DOHH2 (cell line): ENCODE results near the gene WARS2.

Experiments used
- CTCF ChIP-seq: fragments of 200-600 bp; sonication (generic); IDR thresholded peaks from one replicate; pipeline ENCODE4 v1.5.1; 2014; ENCODE audit warnings: antibody characterized with exemption, mild to moderate bottlenecking, low read depth, low read length; ENCODE audit not compliant: poor library complexity, severe bottlenecking
- EZH2phosphoT487 ChIP-seq: fragments of 200-600 bp; sonication (generic); IDR thresholded peaks from 2 replicates; pipeline ENCODE4 v1.6.1; 2017; ENCODE audit warnings: borderline replicate concordance, mild to moderate bottlenecking, antibody characterized with exemption, low read length, moderate library complexity, mixed read lengths

- TF ChIP-seq CTCF, result no peak
- no peak for TF ChIP-seq EZH2phosphoT487
Measured at GRCh38 chr1:119140177-119141019, at the start of gene WARS2.
